Fibroblast of upper back skin (primary cell): ENCODE data around the gene E2F2.

Source experiments
- DNase-seq: peaks from one replicate; pipeline ENCODE4 v3.0.0-alpha.2; 2013

E2F2 gene

GRCh38 chr1:23530747-23531561, at the start of gene E2F2:
Gene E2F2, minus strand, starts transcription at chr1:23531233. Its CDS starts 440 bp downstream, at chr1:23530793.
- peak; percentile 84 for DNase-seq

- no peak for DNase-seq
Observed at GRCh38 chr1:23578997-23579363, 47.9 kb upstream of the E2F2 start.

- DNase-seq: no peak
Observed at GRCh38 chr1:23578311-23578996, 47.4 kb upstream of the E2F2 start.

GRCh38 chr1:23577056-23578004, 46.3 kb upstream of the E2F2 start:
- peak; percentile 90 for DNase-seq

GRCh38 chr1:23576338-23577055, 45.5 kb upstream of the E2F2 start:
- DNase-seq: no peak

- DNase-seq: no peak
Observed at GRCh38 chr1:23575226-23575810, 44.3 kb upstream of the E2F2 start.

- DNase-seq: no peak
Observed at GRCh38 chr1:23574265-23574754, 43.3 kb upstream of the E2F2 start.

- DNase-seq: no peak
Observed at GRCh38 chr1:23573574-23574182, 42.6 kb upstream of the E2F2 start.

GRCh38 chr1:23571465-23571864, 40.4 kb upstream of the E2F2 start:
- DNase-seq: no peak

GRCh38 chr1:23570001-23570691, 39.1 kb upstream of the E2F2 start:
- no peak for DNase-seq

GRCh38 chr1:23568608-23569383, 37.8 kb upstream of the E2F2 start:
- DNase-seq: no peak

- DNase-seq: no peak
Observed at GRCh38 chr1:23567996-23568607, 37.1 kb upstream of the E2F2 start.

- DNase-seq: no peak
Observed at GRCh38 chr1:23567629-23567995, 36.6 kb upstream of the E2F2 start.

- no peak for DNase-seq
Observed at GRCh38 chr1:23566304-23566703, 35.3 kb upstream of the E2F2 start.

GRCh38 chr1:23565776-23566175, 34.7 kb upstream of the E2F2 start:
- DNase-seq: no peak

GRCh38 chr1:23564529-23565122, 33.6 kb upstream of the E2F2 start:
- DNase-seq: no peak

- DNase-seq: no peak
Observed at GRCh38 chr1:23563755-23564374, 32.8 kb upstream of the E2F2 start.

GRCh38 chr1:23563003-23563402, 32.0 kb upstream of the E2F2 start:
- no peak for DNase-seq
